Lower lobe of right lung (tissue), 2 donors: ENCODE results near the gene EYA4. TPM values are rescaled to one million over a fixed set of nuclear protein-coding genes. Genes with fewer than 3 reads are reported as not detected.

Experiments
- ATAC-seq, 2 donors: fragments of 200-7000 bp; cut with Tn5 transposase; one replicate each; pipeline ENCODE4 v1.9.1; 2020 to 2022; ENCODE audit warnings: mild to moderate bottlenecking in 2 of 2, moderate library complexity in 2 of 2
- DNase-seq: peaks from one replicate; pipeline ENCODE4 v3.0.0-alpha.2; 2020
- H3K27ac ChIP-seq: fragments of 200-600 bp; one replicate; pipeline ENCODE4 v1.8.0; 2022
- H3K27me3 ChIP-seq: fragments of 200-600 bp; one replicate; pipeline ENCODE4 v1.8.0; 2022; ENCODE audit warnings: low read depth
- H3K36me3 ChIP-seq: fragments of 200-600 bp; one replicate; pipeline ENCODE4 v1.8.0; 2022; ENCODE audit warnings: mild to moderate bottlenecking
- H3K4me1 ChIP-seq: fragments of 200-600 bp; one replicate; pipeline ENCODE4 v1.8.0; 2022
- H3K4me3 ChIP-seq: fragments of 200-600 bp; one replicate; pipeline ENCODE4 v1.8.0; 2022; ENCODE audit warnings: mild to moderate bottlenecking
- H3K9me3 ChIP-seq: fragments of 200-600 bp; one replicate; pipeline ENCODE4 v1.8.0; 2022
- CTCF ChIP-seq: fragments of 200-600 bp; IDR thresholded peaks from one replicate; pipeline ENCODE4 v1.8.0; 2022; ENCODE audit warnings: antibody characterized with exemption, mild to moderate bottlenecking
- intact Hi-C: fragments of 100-400 bp; cut with DNase I; formaldehyde crosslinking; loops from one replicate; pipeline ENCODE4 v1.11.0; 2022
- total RNA-seq: library from RNA; stranded (reverse); fragmentation: NEBNext Ultra II Directional; extraction: Animal tissue kit (Norgen Biotek cat#: 25700); gene quantifications from one replicate; pipeline ENCODE4 v1.2.1, GENCODE V29; 2021
- donor health status: DM: no; HTN: yes; CAD: no; lungs with severe emphysema.

Gene EYA4
- total RNA-seq, 1 donor from 2014 or later: 2.6 TPM

DNA sequence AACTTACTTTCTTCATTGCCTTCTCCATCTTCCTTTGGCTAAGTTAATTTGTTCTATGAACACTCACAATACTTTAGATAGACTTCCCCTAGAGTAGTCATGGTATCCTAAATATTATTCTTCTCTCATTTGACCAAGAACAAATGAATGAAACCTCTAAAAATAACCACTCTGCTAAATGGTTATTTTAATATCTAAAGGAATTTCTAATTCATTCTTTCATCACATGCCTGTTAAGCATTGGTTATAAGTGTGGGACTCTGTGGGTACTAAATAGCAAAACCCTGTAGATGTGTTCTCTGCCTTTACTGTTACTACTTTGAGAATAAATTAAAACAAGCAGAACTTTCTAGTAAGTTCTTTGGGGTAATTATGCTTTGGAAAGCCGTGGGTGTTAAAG, 138.9 kb downstream of the EYA4 start:
- DNase-seq: no peak
- H3K4me3 ChIP-seq: no peak overlapping the region
- no peak for TF ChIP-seq CTCF
- H3K4me1 ChIP-seq: no peaks in the 10 kb centered on the region
- intact Hi-C loops: no loop called here
- no peaks in the 10 kb centered on the region for H3K27me3 ChIP-seq
- no peaks in the 10 kb centered on the region for H3K9me3 ChIP-seq
- H3K36me3 ChIP-seq: no peaks in the 10 kb centered on the region
- no peak overlapping the region for H3K27ac ChIP-seq
- no peak for ATAC-seq

- no peak for ATAC-seq
Measured at GRCh38 chr6:133380723-133381122, 139.6 kb downstream of the EYA4 start.

GRCh38 chr6:133388731-133389130, 147.6 kb downstream of the EYA4 start:
- no peak overlapping the region for H3K27ac ChIP-seq
- H3K27me3 ChIP-seq: no peaks in the 10 kb centered on the region
- no peak for DNase-seq
- intact Hi-C loops: no loop called here
- no peaks in the 10 kb centered on the region for H3K9me3 ChIP-seq
- ATAC-seq: no peak
- H3K4me1 ChIP-seq: no peaks in the 10 kb centered on the region
- H3K36me3 ChIP-seq: no peaks in the 10 kb centered on the region
- H3K4me3 ChIP-seq: no peak overlapping the region
- no peak for TF ChIP-seq CTCF

More at GRCh38 chr6:133380723-133381122, 139.6 kb downstream of the EYA4 start:
- Histone ChIP-seq H3K36me3 (no peaks in the 10 kb centered on the region), H3K9me3 (no peaks in the 10 kb centered on the region), H3K27ac (no peak overlapping the region), H3K4me3 (no peak overlapping the region), H3K4me1 (no peaks in the 10 kb centered on the region), H3K27me3 (no peaks in the 10 kb centered on the region)
- no peak for DNase-seq
- intact Hi-C loops: no loop called here
- TF ChIP-seq CTCF: no peak

GRCh38 chr6:133390168-133390567, 149.0 kb downstream of the EYA4 start:
- H3K36me3 ChIP-seq: no peaks in the 10 kb centered on the region
- no peaks in the 10 kb centered on the region for H3K4me1 ChIP-seq
- TF ChIP-seq CTCF: no peak
- H3K4me3 ChIP-seq: no peak overlapping the region
- no peaks in the 10 kb centered on the region for H3K9me3 ChIP-seq
- H3K27me3 ChIP-seq: no peaks in the 10 kb centered on the region
- DNase-seq (no peak), ATAC-seq (no peak)
- no peak overlapping the region for H3K27ac ChIP-seq
- intact Hi-C loops: no loop called here

DNA sequence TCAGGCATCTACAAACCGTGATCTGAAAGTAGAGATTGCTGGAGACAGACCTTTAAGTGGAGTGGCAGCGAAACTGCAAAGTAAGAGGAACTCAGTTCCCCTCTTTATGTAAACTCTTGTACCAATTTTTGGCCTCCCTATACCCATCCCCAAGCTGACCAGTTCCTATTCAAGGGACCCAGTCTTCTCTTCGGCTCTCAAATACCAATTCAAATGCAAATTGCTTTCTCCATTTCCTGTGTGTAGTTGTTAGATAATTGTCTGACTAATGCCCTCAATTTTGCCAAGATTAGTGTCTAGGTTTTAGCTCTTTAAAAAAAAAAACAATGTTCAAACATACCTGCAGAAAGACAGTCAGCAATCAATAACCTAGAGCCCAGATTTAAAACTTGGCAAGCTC, 150.9 kb downstream of the EYA4 start:
- ATAC-seq: no peak
- Histone ChIP-seq H3K4me1 (no peaks in the 10 kb centered on the region), H3K27me3 (no peaks in the 10 kb centered on the region), H3K27ac (no peak overlapping the region), H3K36me3 (no peaks in the 10 kb centered on the region), H3K4me3 (no peak overlapping the region), H3K9me3 (no peaks in the 10 kb centered on the region)
- no peak for TF ChIP-seq CTCF
- no peak for DNase-seq
- intact Hi-C loops: no loop called here

DNA sequence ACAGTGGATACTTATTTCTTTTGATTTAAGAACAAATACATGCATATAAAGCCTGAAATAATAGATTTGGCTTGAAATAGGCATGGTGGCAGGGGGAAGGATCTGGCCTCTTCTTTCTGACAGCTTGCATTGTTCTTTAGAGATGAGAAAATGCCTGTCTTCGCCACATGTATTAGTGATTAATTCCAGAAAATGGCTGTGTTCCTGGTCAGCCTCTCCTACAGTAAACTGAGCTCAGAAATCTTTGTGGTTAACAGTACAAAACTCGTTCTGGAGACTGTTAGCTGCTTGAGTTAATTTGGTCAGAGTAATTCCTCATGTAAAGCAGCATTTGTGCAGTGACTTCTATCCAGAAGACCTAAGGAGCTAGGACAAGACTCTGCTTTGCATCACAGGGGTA, 151.5 kb downstream of the EYA4 start:
- H3K36me3 ChIP-seq: no peaks in the 10 kb centered on the region
- no peak for ATAC-seq
- intact Hi-C loops: no loop called here

More for the DNA sequence above, 151.5 kb downstream of the EYA4 start:
- Histone ChIP-seq H3K27me3 (no peaks in the 10 kb centered on the region), H3K9me3 (no peaks in the 10 kb centered on the region), H3K27ac (no peak overlapping the region), H3K4me3 (no peak overlapping the region), H3K4me1 (no peaks in the 10 kb centered on the region)
- DNase-seq: no peak
- no peak for TF ChIP-seq CTCF
